Nephron (organoid): ENCODE measurements around the gene GAS5.
"Not testable (repeated sequence)": the region's sequence is repeated elsewhere in the genome, so short reads cannot be mapped to it uniquely, and the experiment has no call there.

Experiments
- H3K27ac Mint-ChIP-seq, 3 experiments: 2 replicates each; pipeline ENCODE4 v1.8.0; 2020; ENCODE audit warnings: mixed read lengths in 3 of 3, mild to moderate bottlenecking in 2 of 3, moderate library complexity in 1 of 3
- H3K27me3 Mint-ChIP-seq: 2 replicates; pipeline ENCODE4 v1.8.0; 2021; ENCODE audit warnings: low read depth, mild to moderate bottlenecking, moderate library complexity, mixed read lengths
- H3K36me3 Mint-ChIP-seq: 2 replicates; pipeline ENCODE4 v1.8.0; 2020; ENCODE audit warnings: low read depth, mixed read lengths
- H3K4me1 Mint-ChIP-seq: 2 replicates; pipeline ENCODE4 v1.8.0; 2020; ENCODE audit warnings: mixed read lengths
- H3K4me3 Mint-ChIP-seq, 3 experiments: 2 replicates each; pipeline ENCODE4 v1.8.0; 2020; ENCODE audit warnings: mild to moderate bottlenecking in 3 of 3, mixed read lengths in 3 of 3, moderate library complexity in 2 of 3
- H3K9me3 Mint-ChIP-seq: 2 replicates; pipeline ENCODE4 v1.8.0; 2020; ENCODE audit warnings: mixed read lengths
- TF ChIP-seq, protein P1 (sequence below), 3 experiments: fragments of 200-600 bp; sonication (generic); IDR thresholded peaks; one replicate each; pipeline ENCODE4 v1.5.0; 2021; ENCODE audit warnings: antibody characterized with exemption in 3 of 3; ENCODE audit not compliant: unreplicated experiment in 3 of 3

Gene GAS5

DNA sequence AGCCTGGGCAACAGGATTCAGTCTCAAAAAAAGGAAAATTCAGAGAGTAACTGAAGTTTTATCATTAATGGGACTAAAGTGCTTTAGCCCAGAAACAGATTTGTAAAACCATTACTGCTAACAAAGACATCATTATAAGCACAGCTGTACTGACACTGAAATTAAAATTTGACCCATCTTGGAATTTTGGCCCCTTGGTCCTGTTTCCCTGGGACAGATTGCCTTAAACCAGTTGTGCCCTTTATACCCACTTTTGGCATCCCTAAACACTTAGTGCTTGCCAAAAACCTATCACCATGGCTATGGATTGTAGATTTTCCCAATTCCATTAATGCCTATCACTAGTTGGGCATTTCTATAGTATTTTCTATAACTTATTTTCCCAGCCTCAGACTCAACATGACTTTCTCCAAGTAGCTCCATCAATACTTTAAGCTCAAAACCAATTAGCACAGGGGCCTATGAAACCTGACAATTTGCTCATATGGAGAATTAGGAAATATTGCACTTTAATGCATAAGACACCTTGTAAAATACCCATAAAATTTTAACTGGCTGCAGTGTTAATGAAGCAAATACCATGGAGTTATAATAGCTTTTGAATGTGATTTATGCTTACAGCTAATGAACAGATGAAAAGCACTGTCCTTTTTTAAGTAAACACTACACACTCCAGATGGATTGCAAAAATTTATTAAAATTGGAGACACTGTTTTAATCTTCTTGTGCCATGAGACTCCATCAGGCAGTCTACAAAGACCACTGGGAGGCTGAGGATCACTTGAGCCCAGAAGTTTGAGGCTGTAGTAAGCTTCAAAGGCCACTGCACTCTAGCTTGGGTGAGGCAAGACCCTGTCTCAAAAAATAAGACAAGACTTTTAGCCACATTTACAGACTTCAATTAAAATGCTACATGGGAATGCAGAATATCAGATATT, 4.3 kb downstream of the GAS5 start:
- H3K9me3 Mint-ChIP-seq, result no peaks in the 10 kb centered on the region
- peak overlapping the region; percentile 29 to 41 (median 31) for H3K27ac Mint-ChIP-seq
- peaks cover 58% of the 10 kb centered on the region for H3K36me3 Mint-ChIP-seq
- TF ChIP-seq, protein P1, sequence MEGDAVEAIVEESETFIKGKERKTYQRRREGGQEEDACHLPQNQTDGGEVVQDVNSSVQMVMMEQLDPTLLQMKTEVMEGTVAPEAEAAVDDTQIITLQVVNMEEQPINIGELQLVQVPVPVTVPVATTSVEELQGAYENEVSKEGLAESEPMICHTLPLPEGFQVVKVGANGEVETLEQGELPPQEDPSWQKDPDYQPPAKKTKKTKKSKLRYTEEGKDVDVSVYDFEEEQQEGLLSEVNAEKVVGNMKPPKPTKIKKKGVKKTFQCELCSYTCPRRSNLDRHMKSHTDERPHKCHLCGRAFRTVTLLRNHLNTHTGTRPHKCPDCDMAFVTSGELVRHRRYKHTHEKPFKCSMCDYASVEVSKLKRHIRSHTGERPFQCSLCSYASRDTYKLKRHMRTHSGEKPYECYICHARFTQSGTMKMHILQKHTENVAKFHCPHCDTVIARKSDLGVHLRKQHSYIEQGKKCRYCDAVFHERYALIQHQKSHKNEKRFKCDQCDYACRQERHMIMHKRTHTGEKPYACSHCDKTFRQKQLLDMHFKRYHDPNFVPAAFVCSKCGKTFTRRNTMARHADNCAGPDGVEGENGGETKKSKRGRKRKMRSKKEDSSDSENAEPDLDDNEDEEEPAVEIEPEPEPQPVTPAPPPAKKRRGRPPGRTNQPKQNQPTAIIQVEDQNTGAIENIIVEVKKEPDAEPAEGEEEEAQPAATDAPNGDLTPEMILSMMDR (IDR thresholded peaks at IDR 0.05; ENCODE audit: unreplicated experiment in 3 of 3), result no peak
- H3K4me3 Mint-ChIP-seq, result peak overlapping the region; percentile 52 to 67 (median 61)
- no peaks in the 10 kb centered on the region for H3K27me3 Mint-ChIP-seq
- H3K4me1 Mint-ChIP-seq, result peaks cover 31% of the 10 kb centered on the region

DNA sequence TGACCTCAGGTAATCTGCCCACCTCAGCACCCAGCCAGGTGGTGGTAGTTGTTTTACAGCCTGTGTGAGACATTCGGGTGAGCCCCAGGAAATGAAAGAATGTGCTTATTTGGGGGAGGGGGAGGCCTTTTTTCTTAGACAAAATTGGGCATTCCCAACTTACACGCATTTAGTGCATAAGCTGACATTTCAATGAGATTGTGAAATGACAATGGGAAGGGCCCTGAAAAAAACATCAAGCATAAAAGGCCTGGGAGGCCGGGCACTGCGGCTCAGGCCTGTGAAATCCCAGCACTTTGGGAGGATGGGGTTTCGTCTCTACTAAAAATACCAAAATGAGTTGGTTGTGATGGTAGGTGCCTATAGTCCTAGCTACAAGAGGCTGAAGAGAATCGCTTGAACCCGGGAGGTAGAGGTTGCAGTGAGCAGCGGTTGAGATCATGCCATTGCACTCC, 5.0 kb downstream of the GAS5 start:
- Mint-ChIP-seq H3K36me3 (peaks cover 63% of the 10 kb centered on the region), H3K27ac (no peak overlapping the region), H3K27me3 (no peaks in the 10 kb centered on the region), H3K4me1 (peaks cover 31% of the 10 kb centered on the region), H3K9me3 (no peaks in the 10 kb centered on the region), H3K4me3 (peak overlapping the region in 1 of 3 experiments; percentile 59)
- TF ChIP-seq, protein P1 (IDR thresholded peaks at IDR 0.05; ENCODE audit: unreplicated experiment in 3 of 3), result no peak

DNA sequence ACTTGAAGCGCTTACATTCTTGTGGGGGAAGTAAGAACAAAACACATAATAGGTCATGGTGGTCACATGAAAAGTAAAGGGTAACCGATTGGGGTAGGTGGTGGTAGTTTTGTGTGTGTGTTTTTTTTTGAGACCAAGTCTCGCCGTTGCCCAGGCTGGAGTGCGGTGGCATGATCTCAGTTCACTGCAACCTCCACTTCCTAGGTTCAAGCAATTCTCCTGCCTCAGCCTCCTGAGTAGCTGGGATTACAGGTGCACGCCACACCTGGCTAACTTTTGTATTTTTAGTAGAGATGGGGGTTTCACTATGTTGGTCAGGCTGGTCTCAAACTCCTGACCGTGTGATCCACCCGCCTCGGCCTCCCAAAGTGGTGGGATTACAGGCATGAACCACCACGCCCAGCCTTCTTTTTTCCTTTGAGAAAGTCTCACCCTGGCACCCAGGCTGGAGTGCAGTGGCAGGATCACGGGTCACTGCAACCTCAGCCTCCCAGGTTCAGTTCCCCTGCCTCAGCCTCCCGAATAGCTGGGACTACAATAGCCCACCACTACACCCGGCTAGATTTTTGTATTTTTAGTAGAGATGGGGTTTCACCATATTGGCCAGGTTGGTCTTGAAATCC, 5.5 kb downstream of the GAS5 start:
- Mint-ChIP-seq H3K4me1 (peaks cover 31% of the 10 kb centered on the region), H3K36me3 (peaks cover 68% of the 10 kb centered on the region), H3K4me3 (peak overlapping the region in 2 of 3 experiments; percentile 2 to 59), H3K27ac (peak overlapping the region in 1 of 3 experiments; percentile 5)
- H3K27me3 Mint-ChIP-seq, H3K9me3 Mint-ChIP-seq: not testable (repeated sequence)

DNA sequence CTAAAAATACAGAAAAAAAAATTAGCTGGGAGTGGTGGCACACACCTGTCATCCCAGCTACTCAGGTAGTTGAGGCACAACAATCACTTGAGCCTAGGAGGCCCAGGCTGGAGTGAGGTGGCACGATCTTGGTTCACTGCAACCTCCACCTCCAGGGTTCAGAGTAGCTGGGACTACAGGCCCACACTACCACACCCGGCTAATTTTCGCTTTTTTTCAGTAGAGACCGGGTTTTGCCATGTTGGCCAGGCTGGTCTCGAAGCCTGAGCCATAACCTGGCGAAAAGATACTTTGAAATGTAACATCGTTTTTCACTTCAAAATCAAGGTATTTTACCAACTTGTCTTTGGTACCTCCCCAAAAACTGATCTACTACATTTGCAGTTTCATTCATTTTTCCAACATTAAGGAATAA, 6.1 kb downstream of the GAS5 start:
- TF ChIP-seq, protein P1 (IDR thresholded peaks at IDR 0.05; ENCODE audit: unreplicated experiment in 3 of 3), result no peak
- peak overlapping the region in 1 of 3 experiments; percentile 2 for H3K4me3 Mint-ChIP-seq

DNA sequence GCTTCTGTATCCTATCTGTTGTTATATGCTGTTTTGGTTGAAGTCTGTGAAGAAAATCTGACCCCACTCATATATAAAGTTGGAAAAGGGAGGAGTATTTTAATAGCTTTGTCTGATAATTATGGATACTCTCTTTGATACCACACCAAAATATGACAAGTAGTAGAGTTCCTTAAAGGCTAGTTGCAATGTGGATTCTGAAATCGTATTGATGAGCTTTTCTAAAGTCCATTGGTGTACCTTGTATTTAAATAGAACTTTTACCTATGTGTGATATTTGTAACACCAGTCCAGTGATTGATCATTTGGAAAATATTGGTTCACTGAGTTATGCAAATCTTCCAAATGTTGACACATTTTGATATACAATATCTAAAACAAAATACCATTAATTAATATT, 7.7 kb downstream of the GAS5 start:
- TF ChIP-seq, protein P1 (IDR thresholded peaks at IDR 0.05; ENCODE audit: unreplicated experiment in 3 of 3), result no peak
- H3K27me3 Mint-ChIP-seq, result no peaks in the 10 kb centered on the region
- no peaks in the 10 kb centered on the region for H3K9me3 Mint-ChIP-seq
- H3K27ac Mint-ChIP-seq, result no peak overlapping the region
- H3K36me3 Mint-ChIP-seq, result peaks cover 59% of the 10 kb centered on the region
- peaks cover 11% of the 10 kb centered on the region for H3K4me1 Mint-ChIP-seq
- no peak overlapping the region for H3K4me3 Mint-ChIP-seq

More for the DNA sequence above, 6.1 kb downstream of the GAS5 start:
- H3K9me3 Mint-ChIP-seq, result no peaks in the 10 kb centered on the region
- H3K4me1 Mint-ChIP-seq, result peaks cover 28% of the 10 kb centered on the region
- peak overlapping the region in 1 of 3 experiments; percentile 5 for H3K27ac Mint-ChIP-seq
- peaks cover 65% of the 10 kb centered on the region for H3K36me3 Mint-ChIP-seq
- H3K27me3 Mint-ChIP-seq, result no peaks in the 10 kb centered on the region

DNA sequence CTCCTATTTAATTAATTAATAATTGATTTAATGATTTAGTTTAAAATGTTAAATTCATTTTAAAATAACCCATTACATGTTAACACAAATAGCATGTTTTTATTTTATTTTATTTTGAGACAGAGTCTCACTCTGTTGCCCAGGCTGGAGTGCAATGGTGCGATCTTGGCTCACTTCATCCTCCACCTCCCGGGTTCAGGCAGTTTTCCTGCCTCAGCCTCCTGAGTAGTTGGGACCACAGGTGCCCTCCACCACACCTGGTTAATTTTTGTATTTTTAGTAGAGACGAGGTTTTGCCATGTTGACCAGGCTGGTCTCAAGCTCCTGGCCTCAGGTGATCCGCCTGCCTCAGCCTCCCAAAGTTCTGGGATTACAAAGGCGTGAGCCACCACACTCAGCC, 8.2 kb downstream of the GAS5 start:
- not testable (repeated sequence) for H3K4me3 Mint-ChIP-seq, H3K27ac Mint-ChIP-seq, H3K9me3 Mint-ChIP-seq, H3K27me3 Mint-ChIP-seq, H3K4me1 Mint-ChIP-seq
- peaks cover 57% of the 10 kb centered on the region for H3K36me3 Mint-ChIP-seq
